Gastroesophageal sphincter (tissue), 3 donors: Measurements from ENCODE around the gene TMEM117.

Experiments used
- EP300 ChIP-seq: sonication (generic); formaldehyde crosslinking; IDR thresholded peaks from one replicate; pipeline ENCODE4 v1.6.1; 2017; ENCODE audit warnings: antibody characterized with exemption, mild to moderate bottlenecking
- POLR2A ChIP-seq, 2 donors: fragments of 450-650 bp; IDR thresholded peaks; one replicate each; pipeline ENCODE4 v1.6.1; 2017; ENCODE audit warnings: antibody characterized with exemption in 2 of 2, mild to moderate bottlenecking in 2 of 2, moderate library complexity in 1 of 2
- POLR2AphosphoS5 ChIP-seq: sonication (generic); formaldehyde crosslinking; IDR thresholded peaks from one replicate; pipeline ENCODE4 v1.6.1; 2017; ENCODE audit warnings: antibody characterized with exemption
- TF ChIP-seq, protein P1 (sequence below), 4 experiments: fragments of 200-600 bp in 2 of 4; fragments of 450-650 bp in 2 of 4; sonication (generic) in 1 of 4; IDR thresholded peaks; one replicate each; pipeline ENCODE4 v1.5.1; 2017 to 2019; ENCODE audit warnings: antibody characterized with exemption in 4 of 4, mild to moderate bottlenecking in 2 of 4, moderate library complexity in 2 of 4

DNA sequence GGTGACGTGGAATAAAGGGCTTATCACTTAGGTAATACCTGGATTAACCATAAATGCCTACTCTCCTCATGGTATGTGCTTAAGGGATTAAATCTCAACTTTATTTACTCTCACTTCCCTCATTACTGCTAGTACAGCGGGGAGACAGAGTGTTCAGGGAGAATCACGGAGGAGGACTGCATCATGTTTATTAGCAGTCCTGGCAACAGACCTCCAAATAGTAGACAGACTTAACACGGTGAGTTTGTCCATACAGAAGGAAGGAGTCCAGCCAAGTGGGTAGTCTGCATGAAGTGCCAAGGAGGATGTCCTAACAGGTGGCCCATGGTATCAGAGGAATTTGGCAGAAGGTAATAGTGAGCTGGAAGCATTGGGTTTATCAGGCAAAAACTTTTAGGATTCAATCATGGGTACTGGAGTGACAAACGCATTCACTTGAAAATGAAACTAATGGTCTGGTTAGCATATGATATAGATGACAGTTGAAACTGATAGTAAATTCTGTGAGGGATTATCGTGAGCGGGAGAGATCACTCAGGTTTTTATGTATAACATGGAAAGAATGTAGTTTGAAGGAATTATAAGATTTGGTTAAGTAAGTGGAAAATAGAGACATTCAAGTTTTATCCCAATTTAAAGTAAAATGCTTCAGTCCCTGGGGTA is 471.8 kb downstream of the TMEM117 start:
- TF ChIP-seq, protein P1, sequence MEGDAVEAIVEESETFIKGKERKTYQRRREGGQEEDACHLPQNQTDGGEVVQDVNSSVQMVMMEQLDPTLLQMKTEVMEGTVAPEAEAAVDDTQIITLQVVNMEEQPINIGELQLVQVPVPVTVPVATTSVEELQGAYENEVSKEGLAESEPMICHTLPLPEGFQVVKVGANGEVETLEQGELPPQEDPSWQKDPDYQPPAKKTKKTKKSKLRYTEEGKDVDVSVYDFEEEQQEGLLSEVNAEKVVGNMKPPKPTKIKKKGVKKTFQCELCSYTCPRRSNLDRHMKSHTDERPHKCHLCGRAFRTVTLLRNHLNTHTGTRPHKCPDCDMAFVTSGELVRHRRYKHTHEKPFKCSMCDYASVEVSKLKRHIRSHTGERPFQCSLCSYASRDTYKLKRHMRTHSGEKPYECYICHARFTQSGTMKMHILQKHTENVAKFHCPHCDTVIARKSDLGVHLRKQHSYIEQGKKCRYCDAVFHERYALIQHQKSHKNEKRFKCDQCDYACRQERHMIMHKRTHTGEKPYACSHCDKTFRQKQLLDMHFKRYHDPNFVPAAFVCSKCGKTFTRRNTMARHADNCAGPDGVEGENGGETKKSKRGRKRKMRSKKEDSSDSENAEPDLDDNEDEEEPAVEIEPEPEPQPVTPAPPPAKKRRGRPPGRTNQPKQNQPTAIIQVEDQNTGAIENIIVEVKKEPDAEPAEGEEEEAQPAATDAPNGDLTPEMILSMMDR (IDR thresholded peaks at IDR 0.05): no peak
- TF ChIP-seq EP300 (no peak), POLR2A (IDR thresholded peaks at IDR 0.05) (no peak), POLR2AphosphoS5 (no peak)
